Lower leg skin (tissue), 4 donors: ENCODE measurements around the gene CRNN. TPM values are rescaled to one million over a fixed set of nuclear protein-coding genes. Genes with fewer than 3 reads are reported as not detected.

Source experiments
- DNase-seq, 2 donors: peaks; one replicate each; pipeline ENCODE4 v3.0.0-alpha.2; 2019; ENCODE audit warnings: low spot score in 2 of 2
- H3K4me3 ChIP-seq: fragments of 200-600 bp; sonication (generic); 2 replicates; pipeline ENCODE4 v1.5.1; 2017; ENCODE audit warnings: mild to moderate bottlenecking, low read depth; ENCODE audit not compliant: poor library complexity, severe bottlenecking
- CTCF ChIP-seq, 3 donors: fragments of 450-650 bp; IDR thresholded peaks; one replicate each; pipeline ENCODE4 v1.5.1; 2016; ENCODE audit warnings: antibody characterized with exemption in 3 of 3, mild to moderate bottlenecking in 3 of 3, moderate library complexity in 2 of 3
- POLR2A ChIP-seq, 2 donors: fragments of 450-650 bp; IDR thresholded peaks; one replicate each; pipeline ENCODE4 v1.6.1; 2016 to 2017; ENCODE audit warnings: antibody characterized with exemption in 2 of 2, mild to moderate bottlenecking in 1 of 2, moderate library complexity in 1 of 2
- WGBS, 2 donors: methylation state at CpG; one replicate each; pipeline ENCODE4 v1.1.5; 2018; 5-methylcytosine and 5-hydroxymethylcytosine counted together
- intact Hi-C: fragments of 100-400 bp; cut with DNase I; formaldehyde crosslinking; loops from one replicate; pipeline ENCODE4 v1.15.0; 2023; ENCODE audit warnings: low total_unique reads
- total RNA-seq, 4 donors: library from RNA; depleted of rRNA; stranded (reverse); fragments of >200 nt; gene quantifications; one replicate each; pipeline ENCODE4 v1.1.0, GENCODE V29; 2016

The CRNN gene
- total RNA-seq, 4 donors from 2014 or later = 5.3 to 7.9 (median 7.4) TPM

- peak; percentile 87 to 94 for DNase-seq
- TF ChIP-seq POLR2A (IDR thresholded peaks at IDR 0.05) (no peak), CTCF (IDR thresholded peaks at IDR 0.05) (peak in 1 of 3 donors; percentile 84)
- 26 to 27% methylated on average over 10 to 11 of the region's 11 CpGs for WGBS, 2 donors
- intact Hi-C loops = loop anchor here (5.0 kb wide), 1 partner anchor 266 kb away; no protein-coding TSS in a partner anchor
- H3K4me3 ChIP-seq = no peak overlapping the region
These were observed 44.5 kb upstream of the CRNN start for GRCh38 chr1:152458384-152459185.

- WGBS, 2 donors = 38 to 60% methylated on average over 2 of the region's 2 CpGs
- TF ChIP-seq POLR2A (IDR thresholded peaks at IDR 0.05) (no peak), CTCF (IDR thresholded peaks at IDR 0.05) (no peak)
- intact Hi-C loops = loop anchor here (5.0 kb wide), 1 partner anchor 265 kb away; no protein-coding TSS in a partner anchor
- H3K4me3 ChIP-seq = no peak overlapping the region
- no peak for DNase-seq
These were observed 43.5 kb upstream of the CRNN start for GRCh38 chr1:152457561-152457960.

- no peak overlapping the region for H3K4me3 ChIP-seq
- WGBS, 2 donors = 86 to 94% methylated on average over 1 of the region's 1 CpG
- TF ChIP-seq POLR2A (IDR thresholded peaks at IDR 0.05) (no peak), CTCF (IDR thresholded peaks at IDR 0.05) (no peak)
- intact Hi-C loops = loop anchor here (5.0 kb wide), 1 partner anchor 265 kb away; no protein-coding TSS in a partner anchor
- peak in 1 of 2 donors; percentile 62 for DNase-seq
These were observed 43.0 kb upstream of the CRNN start for GRCh38 chr1:152457071-152457470.

- TF ChIP-seq CTCF (IDR thresholded peaks at IDR 0.05) = no peak
- TF ChIP-seq POLR2A (IDR thresholded peaks at IDR 0.05) = no peak
- H3K4me3 ChIP-seq = no peak overlapping the region
- intact Hi-C loops = no loop called here
- WGBS, 2 donors = 63 to 75% methylated on average over 6 of the region's 6 CpGs
- no peak for DNase-seq
These were observed 37.2 kb upstream of the CRNN start for GRCh38 chr1:152451254-152451653.

GRCh38 chr1:152449661-152450060 is 35.6 kb upstream of the CRNN start:
- intact Hi-C loops = no loop called here
- no peak for DNase-seq

More at GRCh38 chr1:152449661-152450060, 35.6 kb upstream of the CRNN start:
- no peak overlapping the region for H3K4me3 ChIP-seq
- no peak for TF ChIP-seq CTCF (IDR thresholded peaks at IDR 0.05)
- 90 to 95% methylated on average over 2 of the region's 2 CpGs for WGBS, 2 donors
